GM18507 (cell line): Measurements from ENCODE around the gene HTR3B.
"Not testable (repeated sequence)": the region's sequence is repeated elsewhere in the genome, so short reads cannot be mapped to it uniquely, and the experiment has no call there.

ENCODE experiments used
- DNase-seq: peaks from one replicate; pipeline ENCODE4 v3.0.0; 2011; ENCODE audit warnings: low read depth; ENCODE audit not compliant: insufficient read length; ENCODE audit errors: extremely low spot score
- FAIRE-seq: peaks from 2 replicates; lab custom pipeline; 2011; peaks lifted over from hg19 to GRCh38; lab: Jason Lieb, UNC

The HTR3B gene

GRCh38 chr11:113904379-113905101 lies at the start of gene HTR3B:
TSS of gene HTR3B (plus strand) at chr11:113904796. CDS start at chr11:113904934, 138 bp downstream.
- DNase-seq (no peak), FAIRE-seq (no peak)

DNA sequence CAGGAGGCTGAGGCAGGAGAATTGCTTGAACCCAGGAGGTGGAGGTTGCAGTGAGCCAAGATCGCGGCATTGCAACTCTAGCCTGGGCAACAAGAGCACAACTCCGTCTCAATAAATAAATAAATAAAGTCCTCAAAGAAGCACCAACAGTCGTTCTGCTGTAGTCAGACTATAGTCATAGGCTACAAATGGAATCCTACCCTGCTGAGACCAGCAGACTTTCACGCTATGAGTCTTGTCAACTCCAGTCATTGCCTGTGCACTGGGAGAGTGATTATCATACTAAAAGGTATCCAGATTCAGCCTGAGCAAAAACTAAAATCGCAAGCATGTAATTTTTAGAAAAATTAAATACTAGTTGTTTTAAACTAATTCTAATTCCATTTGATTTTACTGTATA lies 48.8 kb upstream of the HTR3B start:
- FAIRE-seq (no peak), DNase-seq (no peak)

- FAIRE-seq: no peak
These were observed 47.4 kb upstream of the HTR3B start for GRCh38 chr11:113856966-113857759.

GRCh38 chr11:113859665-113860064 lies 44.9 kb upstream of the HTR3B start:
- FAIRE-seq: peak; percentile 46
- DNase-seq: no peak

More at GRCh38 chr11:113856966-113857759, 47.4 kb upstream of the HTR3B start:
- no peak for DNase-seq

GRCh38 chr11:113862435-113862834 lies 42.2 kb upstream of the HTR3B start:
- DNase-seq (no peak), FAIRE-seq (no peak)

DNA sequence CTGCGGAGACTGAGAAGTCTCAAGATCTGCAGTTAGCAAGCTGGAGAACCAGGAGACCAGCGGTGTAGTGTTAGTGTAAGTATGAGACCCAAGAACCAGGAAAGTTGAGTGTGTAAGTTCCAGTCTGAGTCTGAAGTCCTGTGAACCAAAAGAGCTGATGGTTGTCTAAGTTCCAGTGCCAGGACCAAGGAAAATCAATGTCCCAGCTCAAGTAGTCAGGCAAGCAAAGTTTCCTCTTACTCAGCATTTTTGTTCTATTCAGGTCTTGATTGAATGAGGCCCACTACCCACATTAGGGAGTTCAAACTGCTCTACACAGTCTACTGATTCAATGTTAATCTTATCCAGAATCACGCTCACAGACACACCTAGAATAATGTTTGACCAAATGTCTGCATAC lies 40.2 kb upstream of the HTR3B start:
- FAIRE-seq (no peak), DNase-seq (no peak)

DNA sequence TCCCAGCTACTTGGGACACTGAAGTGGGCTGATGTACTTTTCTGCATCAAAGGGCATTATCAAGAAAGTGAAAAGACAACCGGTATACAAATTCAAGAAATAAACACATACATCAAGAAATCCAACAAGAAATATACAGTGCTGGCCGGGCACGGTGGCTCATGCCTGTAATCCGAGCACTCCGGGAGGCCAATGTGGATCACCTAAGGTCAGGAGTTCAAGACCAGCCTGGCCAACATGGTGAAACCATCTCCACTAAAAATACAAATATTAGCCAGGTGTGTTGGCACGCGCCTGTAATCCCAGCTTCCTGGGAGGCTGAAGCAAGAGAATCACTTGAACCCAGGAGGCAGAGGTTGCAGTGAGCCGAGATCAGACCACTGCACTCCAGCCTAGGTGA lies 38.7 kb upstream of the HTR3B start:
- no peak for FAIRE-seq
- DNase-seq: no peak

- no peak for FAIRE-seq
- no peak for DNase-seq
These were observed 36.6 kb upstream of the HTR3B start for GRCh38 chr11:113867843-113868503.

DNA sequence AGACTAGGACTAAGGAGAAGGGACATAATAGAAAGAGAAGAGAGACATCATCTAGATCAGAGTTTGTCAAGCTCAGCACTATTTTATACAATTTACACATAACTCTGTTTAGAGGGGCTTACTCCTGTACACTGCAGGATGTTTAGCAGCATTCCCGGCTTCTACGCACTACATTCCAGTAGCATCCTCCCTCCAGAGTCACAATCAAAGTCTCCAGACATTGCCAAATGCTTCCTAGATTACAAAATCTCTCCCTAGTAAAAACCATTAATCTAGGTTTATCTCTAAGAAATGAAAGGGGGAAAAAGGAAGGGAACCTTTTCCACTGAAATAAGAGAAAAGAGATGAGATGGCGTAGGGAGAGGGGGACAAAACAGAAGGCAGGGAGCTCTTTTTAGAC lies 33.3 kb upstream of the HTR3B start:
- FAIRE-seq (no peak), DNase-seq (no peak)

- DNase-seq: no peak
- FAIRE-seq: no peak
These were observed 31.4 kb upstream of the HTR3B start for GRCh38 chr11:113873236-113873626.

GRCh38 chr11:113874096-113874495 lies 30.5 kb upstream of the HTR3B start:
- no peak for DNase-seq
- FAIRE-seq: no peak

DNA sequence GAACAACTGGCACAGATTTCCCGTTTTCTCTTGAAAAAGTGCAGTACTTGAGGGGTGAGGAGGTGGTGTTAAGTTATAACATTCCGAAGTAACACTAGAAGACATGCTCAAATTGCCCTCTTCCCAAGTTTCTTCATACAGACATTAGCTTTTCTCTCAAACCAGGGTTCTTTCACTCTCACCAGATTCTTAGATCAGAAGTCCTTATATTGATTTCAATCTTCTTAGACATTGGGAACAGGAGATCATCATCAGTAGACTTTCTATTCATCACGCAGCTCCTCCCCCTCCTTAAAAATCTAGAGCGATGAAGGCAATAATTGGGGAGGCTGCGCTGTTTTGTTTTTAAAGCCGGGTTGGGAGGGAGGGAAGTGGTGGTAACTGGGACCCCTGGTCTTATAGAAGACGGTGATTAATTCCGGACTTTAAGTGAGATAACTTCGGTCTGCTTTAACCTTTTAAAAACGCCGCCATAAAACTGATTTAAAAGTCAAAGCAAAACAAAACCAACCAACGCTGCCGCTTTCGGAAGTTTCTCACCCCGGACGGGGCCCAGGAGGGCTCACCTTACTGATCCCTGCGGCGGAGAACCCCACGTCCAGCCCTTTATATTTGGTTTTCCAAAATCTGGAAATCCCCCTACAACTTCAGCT lies 29.9 kb upstream of the HTR3B start:
- DNase-seq (no peak), FAIRE-seq (no peak)

DNA sequence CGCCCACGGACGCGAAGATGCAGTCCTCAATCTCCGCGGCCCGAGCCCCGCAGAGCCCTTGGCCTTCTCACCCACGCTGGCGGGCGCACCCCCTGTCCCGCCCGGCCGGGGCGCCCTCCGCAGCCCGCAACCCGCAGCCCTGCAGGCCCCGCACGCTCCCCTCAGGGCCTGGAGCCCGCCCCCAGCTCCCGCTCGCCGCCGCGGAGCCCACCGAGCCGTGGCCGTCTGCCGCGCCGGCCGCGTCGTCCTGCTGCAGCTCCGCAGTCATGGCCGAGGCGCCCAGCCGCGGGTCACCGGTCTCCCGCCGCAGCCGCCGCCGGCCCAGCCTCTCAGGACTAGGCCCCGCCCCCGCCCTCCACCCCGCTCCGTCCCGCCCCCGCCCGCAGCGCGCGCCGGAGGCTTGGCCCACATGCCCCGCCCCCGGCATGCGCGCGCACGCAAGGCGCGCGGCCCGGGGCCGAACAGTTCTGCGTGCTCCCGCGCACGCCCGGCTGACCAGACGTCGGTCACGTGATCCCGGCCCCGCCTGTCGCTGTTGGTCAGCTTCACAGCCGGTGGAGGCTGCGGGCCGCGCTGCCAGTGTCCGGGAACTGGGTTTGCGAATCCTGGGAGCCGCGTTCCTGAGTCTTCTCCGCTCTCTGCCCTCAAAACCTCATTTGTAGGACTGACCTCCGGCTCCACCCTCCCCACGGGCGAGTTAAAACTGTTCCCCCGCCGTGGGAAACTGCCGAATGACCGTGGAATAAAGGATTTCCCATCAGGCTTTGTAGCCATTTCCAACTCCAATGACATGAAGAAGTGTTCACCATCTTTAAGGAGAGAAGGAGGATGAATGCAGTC lies 29.1 kb upstream of the HTR3B start, which contains the start of gene USP28:
Gene USP28, minus strand, starts transcription at position 339 of the 840 bp plus-strand sequence. Its CDS starts 71 bp downstream, at position 268.
- DNase-seq (peak; percentile 96), FAIRE-seq (peak; percentile 77)

DNA sequence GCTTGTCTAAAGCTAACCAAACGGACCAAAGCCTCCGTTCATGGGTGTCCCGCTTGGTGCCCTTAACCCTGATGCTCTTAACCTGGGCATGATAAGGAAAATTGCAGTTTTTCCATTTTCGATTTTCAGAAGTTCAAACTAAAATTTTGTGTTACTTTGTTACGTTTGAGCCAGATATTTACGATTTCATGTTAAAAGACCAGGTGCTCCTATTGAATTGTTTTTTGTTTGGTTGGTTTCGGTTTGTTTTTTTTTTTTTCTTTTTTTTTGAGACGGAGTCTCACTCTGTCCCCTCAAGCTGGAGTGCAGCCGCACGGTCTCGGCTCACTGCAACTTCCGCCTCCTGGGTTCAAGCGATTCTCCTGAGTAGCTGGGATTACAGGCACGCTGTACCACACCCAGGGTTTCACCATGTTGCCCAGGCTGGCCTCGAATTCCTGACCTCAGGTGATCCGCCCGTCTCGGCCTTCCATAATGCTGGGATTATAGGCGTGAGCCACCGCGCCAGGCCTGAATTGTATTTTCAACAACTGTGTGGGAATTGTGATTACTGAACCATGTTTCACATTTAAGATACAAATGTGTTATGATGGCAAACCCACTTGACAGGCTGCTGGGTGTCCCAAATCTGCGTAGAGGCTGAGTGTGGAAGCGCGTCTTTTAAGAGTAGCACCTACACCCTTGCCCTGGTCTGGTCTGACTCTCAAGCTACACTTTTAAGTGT lies 28.4 kb upstream of the HTR3B start:
- DNase-seq: no peak
- FAIRE-seq: no peak

- FAIRE-seq (no peak), DNase-seq (no peak)
These were observed 27.6 kb upstream of the HTR3B start for GRCh38 chr11:113876798-113877669.

- FAIRE-seq (no peak), DNase-seq (no peak)
These were observed 26.9 kb upstream of the HTR3B start for GRCh38 chr11:113877670-113878055.

DNA sequence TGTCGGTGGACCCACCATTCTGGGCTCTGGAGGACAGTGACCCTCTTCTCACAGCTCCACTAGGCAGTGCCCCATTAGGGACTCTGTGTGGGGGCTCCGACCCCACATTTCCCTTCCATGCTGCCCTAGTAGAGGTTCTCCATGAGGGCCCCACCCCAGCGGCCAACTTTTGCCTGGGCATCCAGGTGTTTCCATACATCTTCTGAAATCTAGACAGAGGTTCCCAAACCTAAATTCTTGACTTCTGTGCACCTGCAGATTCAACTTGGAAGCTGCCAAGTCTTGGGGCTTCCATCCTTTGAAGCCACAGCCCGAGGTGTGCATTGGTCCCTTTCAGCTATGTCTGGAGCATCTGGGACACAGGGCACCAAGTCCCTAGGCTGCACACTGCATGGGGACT lies 25.1 kb upstream of the HTR3B start:
- not testable (repeated sequence) for DNase-seq, FAIRE-seq
